ENCODE data around the gene CMIP.

The CMIP gene

GRCh38 chr16:81657781-81658180 lies 213.2 kb downstream of the CMIP start:
- no peak overlapping the region for H2BK120ac ChIP-seq (ENCODE audit: low read depth, low read length)
- H3K36me3 ChIP-seq (ENCODE audit: control insufficient read depth in 1 of 2, insufficient read depth in 2 of 2, low read depth in 1 of 2, low read length in 2 of 2) = peaks cover 25 to 45% of the 10 kb centered on the region in 2 experiments
- DNase-seq = no peak
- no peak overlapping the region for H3K14ac ChIP-seq (ENCODE audit: low read length in 2 of 2)
- H4K8ac ChIP-seq (ENCODE audit: low read length) = no peak overlapping the region
- H2BK5ac ChIP-seq (ENCODE audit: low read depth, low read length, poor library complexity, severe bottlenecking) = no peak overlapping the region
- WGBS = 92% methylated on average over 10 of the region's 13 CpGs
- H3K9ac ChIP-seq (ENCODE audit: low read length) = no peak overlapping the region
- no peak overlapping the region for H3K4me2 ChIP-seq (ENCODE audit: low read length, poor library complexity, severe bottlenecking)
- H4K91ac ChIP-seq (ENCODE audit: low read length) = no peak overlapping the region
- peaks cover 5% of the 10 kb centered on the region for H3K79me1 ChIP-seq (replicated peaks; ENCODE audit: low read length, poor library complexity, severe bottlenecking)
- H3K4me1 ChIP-seq (ENCODE audit: control insufficient read depth, insufficient read depth, low read depth, low read length) = peaks cover 27% of the 10 kb centered on the region
- H2AFZ ChIP-seq (ENCODE audit: low read depth, low read length) = no peak overlapping the region
- H3K9me3 ChIP-seq (ENCODE audit: control insufficient read depth, low read length) = no peaks in the 10 kb centered on the region
- H3K4ac ChIP-seq (ENCODE audit: low read depth in 1 of 2, low read length in 2 of 2) = no peak overlapping the region
- no peak overlapping the region for H3K23ac ChIP-seq (ENCODE audit: low read length in 2 of 2)
- no peak overlapping the region for H2BK15ac ChIP-seq (ENCODE audit: low read depth, poor library complexity, severe bottlenecking)
- H2AK5ac ChIP-seq (ENCODE audit: low read length, severe bottlenecking) = no peak overlapping the region
- no peak overlapping the region for H3K18ac ChIP-seq (ENCODE audit: low read depth in 1 of 2, low read length in 2 of 2)
- no peak overlapping the region for H2BK12ac ChIP-seq (ENCODE audit: low read length in 2 of 2)
- no peak overlapping the region for H3K4me3 ChIP-seq (ENCODE audit: insufficient read depth in 1 of 2, low read depth in 1 of 2, low read length in 2 of 2)
- no peak overlapping the region for H3K27ac ChIP-seq (ENCODE audit: low read length, poor library complexity, severe bottlenecking)
- no peaks in the 10 kb centered on the region for H3K27me3 ChIP-seq (ENCODE audit: control insufficient read depth in 1 of 2, insufficient read depth in 1 of 2, low read length in 2 of 2)

GRCh38 chr16:81658373-81658772 lies 213.8 kb downstream of the CMIP start:
- no peak overlapping the region for H3K4me3 ChIP-seq (ENCODE audit: insufficient read depth in 1 of 2, low read depth in 1 of 2, low read length in 2 of 2)

GRCh38 chr16:81659249-81659648 lies 214.6 kb downstream of the CMIP start:
- H2BK120ac ChIP-seq (ENCODE audit: low read depth, low read length) = no peak overlapping the region
- no peak overlapping the region for H3K23ac ChIP-seq (ENCODE audit: low read length in 2 of 2)
- no peak overlapping the region for H2BK5ac ChIP-seq (ENCODE audit: low read depth, low read length, poor library complexity, severe bottlenecking)
- no peak overlapping the region for H3K14ac ChIP-seq (ENCODE audit: low read length in 2 of 2)
- H3K27me3 ChIP-seq (ENCODE audit: control insufficient read depth in 1 of 2, insufficient read depth in 1 of 2, low read length in 2 of 2) = no peaks in the 10 kb centered on the region
- H3K9me3 ChIP-seq (ENCODE audit: control insufficient read depth, low read length) = no peaks in the 10 kb centered on the region
- no peak overlapping the region for H4K91ac ChIP-seq (ENCODE audit: low read length)
- no peak overlapping the region for H2AFZ ChIP-seq (ENCODE audit: low read depth, low read length)
- H3K9ac ChIP-seq (ENCODE audit: low read length) = no peak overlapping the region
- H4K8ac ChIP-seq (ENCODE audit: low read length) = no peak overlapping the region
- H3K4me1 ChIP-seq (ENCODE audit: control insufficient read depth, insufficient read depth, low read depth, low read length) = peaks cover 28% of the 10 kb centered on the region
- no peaks in the 10 kb centered on the region for H3K79me1 ChIP-seq (replicated peaks; ENCODE audit: low read length, poor library complexity, severe bottlenecking)
- H3K36me3 ChIP-seq (ENCODE audit: control insufficient read depth in 1 of 2, insufficient read depth in 2 of 2, low read depth in 1 of 2, low read length in 2 of 2) = peaks cover 16 to 53% of the 10 kb centered on the region in 2 experiments
- DNase-seq = no peak
- no peak overlapping the region for H3K4ac ChIP-seq (ENCODE audit: low read depth in 1 of 2, low read length in 2 of 2)
- H3K4me3 ChIP-seq (ENCODE audit: insufficient read depth in 1 of 2, low read depth in 1 of 2, low read length in 2 of 2) = no peak overlapping the region
- no peak overlapping the region for H3K18ac ChIP-seq (ENCODE audit: low read depth in 1 of 2, low read length in 2 of 2)
- WGBS = 98% methylated on average over 2 of the region's 2 CpGs
- H3K4me2 ChIP-seq (ENCODE audit: low read length, poor library complexity, severe bottlenecking) = no peak overlapping the region
- no peak overlapping the region for H3K27ac ChIP-seq (ENCODE audit: low read length, poor library complexity, severe bottlenecking)
- H2AK5ac ChIP-seq (ENCODE audit: low read length, severe bottlenecking) = no peak overlapping the region
- no peak overlapping the region for H2BK15ac ChIP-seq (ENCODE audit: low read depth, poor library complexity, severe bottlenecking)
- H2BK12ac ChIP-seq (ENCODE audit: low read length in 2 of 2) = no peak overlapping the region

More at GRCh38 chr16:81658373-81658772, 213.8 kb downstream of the CMIP start:
- Histone ChIP-seq H3K9ac (ENCODE audit: low read length) (no peak overlapping the region), H3K14ac (ENCODE audit: low read length in 2 of 2) (no peak overlapping the region), H3K9me3 (ENCODE audit: control insufficient read depth, low read length) (no peaks in the 10 kb centered on the region), H3K79me1 (replicated peaks; ENCODE audit: low read length, poor library complexity, severe bottlenecking) (peaks cover 2% of the 10 kb centered on the region), H3K4me2 (ENCODE audit: low read length, poor library complexity, severe bottlenecking) (no peak overlapping the region), H2AK5ac (ENCODE audit: low read length, severe bottlenecking) (no peak overlapping the region), H2AFZ (ENCODE audit: low read depth, low read length) (no peak overlapping the region), H4K8ac (ENCODE audit: low read length) (no peak overlapping the region), H3K18ac (ENCODE audit: low read depth in 1 of 2, low read length in 2 of 2) (no peak overlapping the region), H3K27ac (ENCODE audit: low read length, poor library complexity, severe bottlenecking) (no peak overlapping the region), H3K23ac (ENCODE audit: low read length in 2 of 2) (no peak overlapping the region), H2BK12ac (ENCODE audit: low read length in 2 of 2) (no peak overlapping the region), H3K4ac (ENCODE audit: low read depth in 1 of 2, low read length in 2 of 2) (no peak overlapping the region), H2BK15ac (ENCODE audit: low read depth, poor library complexity, severe bottlenecking) (no peak overlapping the region), H3K27me3 (ENCODE audit: control insufficient read depth in 1 of 2, insufficient read depth in 1 of 2, low read length in 2 of 2) (no peaks in the 10 kb centered on the region), H2BK120ac (ENCODE audit: low read depth, low read length) (no peak overlapping the region), H3K36me3 (ENCODE audit: control insufficient read depth in 1 of 2, insufficient read depth in 2 of 2, low read depth in 1 of 2, low read length in 2 of 2) (peaks cover 19 to 45% of the 10 kb centered on the region in 2 experiments), H4K91ac (ENCODE audit: low read length) (no peak overlapping the region), H3K4me1 (ENCODE audit: control insufficient read depth, insufficient read depth, low read depth, low read length) (peaks cover 23% of the 10 kb centered on the region), H2BK5ac (ENCODE audit: low read depth, low read length, poor library complexity, severe bottlenecking) (no peak overlapping the region)
- no peak for DNase-seq
- WGBS = 98% methylated on average over 4 of the region's 4 CpGs

- Histone ChIP-seq H2BK120ac (ENCODE audit: low read depth, low read length) (no peak overlapping the region), H4K8ac (ENCODE audit: low read length) (no peak overlapping the region), H3K36me3 (ENCODE audit: control insufficient read depth in 1 of 2, insufficient read depth in 2 of 2, low read depth in 1 of 2, low read length in 2 of 2) (peaks cover 30 to 69% of the 10 kb centered on the region in 2 experiments), H2AFZ (ENCODE audit: low read depth, low read length) (no peak overlapping the region), H3K27ac (ENCODE audit: low read length, poor library complexity, severe bottlenecking) (peak overlapping the region; percentile 39), H2AK5ac (ENCODE audit: low read length, severe bottlenecking) (no peak overlapping the region), H2BK12ac (ENCODE audit: low read length in 2 of 2) (no peak overlapping the region), H2BK15ac (ENCODE audit: low read depth, poor library complexity, severe bottlenecking) (no peak overlapping the region), H3K9ac (ENCODE audit: low read length) (no peak overlapping the region), H3K23ac (ENCODE audit: low read length in 2 of 2) (no peak overlapping the region), H3K4me1 (ENCODE audit: control insufficient read depth, insufficient read depth, low read depth, low read length) (peaks cover 22% of the 10 kb centered on the region), H3K27me3 (ENCODE audit: control insufficient read depth in 1 of 2, insufficient read depth in 1 of 2, low read length in 2 of 2) (no peaks in the 10 kb centered on the region), H3K4me2 (ENCODE audit: low read length, poor library complexity, severe bottlenecking) (peak overlapping the region; percentile 35), H3K79me1 (replicated peaks; ENCODE audit: low read length, poor library complexity, severe bottlenecking) (no peaks in the 10 kb centered on the region), H3K9me3 (ENCODE audit: control insufficient read depth, low read length) (no peaks in the 10 kb centered on the region), H3K18ac (ENCODE audit: low read depth in 1 of 2, low read length in 2 of 2) (no peak overlapping the region), H2BK5ac (ENCODE audit: low read depth, low read length, poor library complexity, severe bottlenecking) (no peak overlapping the region), H3K4ac (ENCODE audit: low read depth in 1 of 2, low read length in 2 of 2) (no peak overlapping the region), H3K14ac (ENCODE audit: low read length in 2 of 2) (no peak overlapping the region), H4K91ac (ENCODE audit: low read length) (no peak overlapping the region), H3K4me3 (ENCODE audit: insufficient read depth in 1 of 2, low read depth in 1 of 2, low read length in 2 of 2) (no peak overlapping the region)
- DNase-seq = no peak
- 96% methylated on average over 9 of the region's 14 CpGs for WGBS
These were observed 216.5 kb downstream of the CMIP start for GRCh38 chr16:81661082-81661481.
